GM21423 (cell line): ENCODE results near the gene VSIG4.

Experiments
- ATAC-seq: cut with Tn5 transposase; IDR thresholded peaks from one replicate; pipeline ENCODE4 v1.9.1; 2021; ENCODE audit warnings: mild to moderate bottlenecking, moderate library complexity; ENCODE audit not compliant: unreplicated experiment

VSIG4 gene

GRCh38 chrX:66009231-66009845 lies 30.5 kb downstream of the VSIG4 start:
- no peak for ATAC-seq

- ATAC-seq, result no peak
Observed at GRCh38 chrX:66008328-66008970, 31.4 kb downstream of the VSIG4 start.

- ATAC-seq, result no peak
Observed at GRCh38 chrX:66007851-66008250, 32.0 kb downstream of the VSIG4 start.

GRCh38 chrX:66005830-66006449 lies 33.9 kb downstream of the VSIG4 start:
- no peak for ATAC-seq

GRCh38 chrX:66004928-66005829 lies 34.7 kb downstream of the VSIG4 start:
- no peak for ATAC-seq

DNA sequence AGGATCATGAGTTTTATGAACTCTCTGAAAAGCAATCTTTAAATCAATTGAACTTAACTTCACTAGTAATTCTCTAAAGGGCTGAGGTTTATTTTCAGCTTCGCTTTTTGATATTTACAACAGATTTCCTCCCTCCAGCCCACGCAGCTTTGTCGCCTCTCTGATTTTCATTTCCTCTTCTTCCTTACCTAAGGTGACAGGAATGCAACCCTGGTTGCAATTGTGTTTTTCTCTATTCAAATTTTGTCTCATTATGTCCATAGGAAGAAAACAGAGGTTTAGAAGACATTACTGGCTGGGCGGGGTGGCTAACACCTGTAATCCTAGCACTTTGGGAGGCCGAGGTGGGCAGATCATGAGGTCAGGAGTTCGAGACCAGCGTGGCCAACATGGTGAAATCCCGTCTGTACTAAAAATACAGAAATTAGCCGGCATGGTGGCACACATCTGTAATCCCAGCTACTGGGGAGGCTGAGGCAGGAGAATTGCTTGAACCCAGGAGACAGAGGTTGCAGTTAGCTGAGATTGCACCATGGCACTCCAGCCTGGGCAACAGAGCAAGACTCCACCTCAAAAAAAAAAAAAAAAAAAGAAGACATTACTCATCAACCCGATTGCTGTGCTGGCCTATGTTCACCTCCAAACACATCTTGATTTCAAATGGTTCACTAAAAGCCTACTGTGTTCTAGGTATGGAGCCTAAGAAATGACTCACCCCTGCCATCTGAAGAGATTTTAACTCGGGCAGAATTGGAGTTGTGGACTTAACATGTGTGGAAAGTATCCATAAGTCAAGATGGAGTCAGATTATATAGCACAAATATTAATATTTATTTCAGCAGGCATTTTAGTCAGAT lies 36.8 kb downstream of the VSIG4 start:
- ATAC-seq, result no peak

DNA sequence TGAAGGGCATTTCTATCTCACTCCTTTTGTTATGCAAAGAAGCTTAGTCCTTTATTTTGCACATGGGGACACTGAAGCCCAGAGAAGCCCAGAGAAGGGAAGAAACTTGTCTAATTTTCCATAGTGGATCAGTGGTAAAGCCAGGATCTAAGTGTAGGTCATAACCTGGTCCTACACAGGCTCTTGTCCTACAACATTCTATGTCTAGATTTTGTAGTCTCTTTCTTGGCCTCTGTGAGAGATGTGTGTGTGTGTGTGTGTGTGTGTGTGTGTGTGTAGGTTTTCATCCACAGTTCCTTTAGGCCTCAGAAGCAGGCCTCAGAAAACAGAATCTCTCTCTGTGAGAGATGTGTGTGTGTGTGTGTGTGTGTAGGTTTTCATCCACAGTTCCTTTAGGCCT lies 38.3 kb downstream of the VSIG4 start:
- ATAC-seq, result no peak

DNA sequence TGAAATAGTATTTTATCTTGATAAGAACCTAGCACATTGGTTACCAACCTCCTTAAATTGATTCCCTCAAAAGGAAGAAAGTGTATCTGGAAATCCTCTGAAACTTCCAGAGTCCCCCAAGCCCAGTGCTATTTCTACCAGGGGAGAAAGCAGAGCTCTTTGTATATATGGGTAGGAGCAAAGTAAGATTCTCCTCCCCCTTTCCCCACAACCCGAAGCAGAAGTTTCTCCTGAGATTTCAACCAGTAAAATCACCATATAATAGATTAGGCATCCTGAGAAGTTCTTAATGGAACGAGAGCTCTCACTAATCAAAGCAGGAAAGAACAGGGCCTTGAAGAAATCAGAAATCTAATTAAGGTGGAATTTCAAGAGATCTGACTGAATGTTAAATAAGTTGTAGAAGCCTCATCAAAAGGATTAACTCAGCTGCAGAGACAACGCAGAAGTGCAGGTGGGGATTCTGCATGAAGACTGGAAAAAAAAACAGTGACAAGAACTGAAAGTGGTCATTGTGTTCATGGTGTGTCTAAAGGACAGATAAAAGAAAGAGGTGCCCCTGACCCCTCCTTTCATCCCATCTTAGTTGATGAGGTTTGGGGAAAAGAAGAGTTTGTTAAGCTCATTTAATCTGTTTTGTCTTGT lies 39.1 kb downstream of the VSIG4 start:
- ATAC-seq, result no peak

DNA sequence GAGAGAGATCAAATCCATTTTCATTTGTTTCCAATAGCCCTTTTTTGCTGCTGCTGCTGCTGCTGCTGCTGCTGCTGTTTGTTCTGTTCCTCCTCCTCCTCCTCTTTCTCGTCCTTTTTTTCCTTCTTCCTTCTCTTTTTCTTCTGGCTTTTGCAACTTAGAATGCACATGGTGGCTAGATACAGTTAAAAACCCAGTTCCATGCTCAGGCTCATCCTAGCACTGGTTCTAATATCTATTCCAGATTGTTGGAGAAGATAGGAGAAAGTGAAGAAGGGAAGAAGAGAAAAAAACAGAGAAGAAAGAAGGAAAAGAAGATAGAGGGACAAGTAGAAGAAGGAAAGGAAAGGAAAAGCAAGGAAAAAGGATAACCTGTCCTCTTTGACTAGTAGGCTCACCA lies 39.7 kb downstream of the VSIG4 start:
- ATAC-seq, result no peak

DNA sequence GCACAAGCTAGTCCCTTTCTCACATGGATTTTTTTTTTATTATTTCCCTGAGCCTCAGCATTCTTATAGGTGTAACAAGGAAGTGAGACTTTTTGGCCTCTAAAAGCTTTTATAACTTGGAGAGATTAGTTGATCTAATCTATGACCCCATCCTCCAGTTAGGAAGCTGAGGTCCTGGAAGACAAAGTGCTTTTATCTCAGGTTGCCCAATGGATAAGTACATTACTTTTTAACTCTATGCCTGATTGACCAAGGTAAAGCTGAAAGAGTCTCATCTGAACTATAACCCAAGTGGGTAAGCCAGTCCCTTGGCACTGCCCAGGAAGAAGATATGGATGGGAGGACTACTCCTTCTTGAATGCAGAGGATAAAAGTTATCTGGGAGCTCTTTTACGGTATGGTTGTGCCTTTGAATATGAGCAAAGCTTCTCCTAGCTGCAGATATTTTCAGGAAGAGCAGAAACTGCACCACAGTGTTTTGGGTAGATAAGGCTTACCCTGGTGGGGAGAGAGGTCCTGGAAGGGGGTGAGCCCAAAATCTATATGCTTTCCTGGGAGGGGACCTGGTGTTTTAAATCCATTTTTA lies 40.2 kb downstream of the VSIG4 start:
- no peak for ATAC-seq

- no peak for ATAC-seq
Observed at GRCh38 chrX:65999029-65999562, 40.8 kb downstream of the VSIG4 start.

DNA sequence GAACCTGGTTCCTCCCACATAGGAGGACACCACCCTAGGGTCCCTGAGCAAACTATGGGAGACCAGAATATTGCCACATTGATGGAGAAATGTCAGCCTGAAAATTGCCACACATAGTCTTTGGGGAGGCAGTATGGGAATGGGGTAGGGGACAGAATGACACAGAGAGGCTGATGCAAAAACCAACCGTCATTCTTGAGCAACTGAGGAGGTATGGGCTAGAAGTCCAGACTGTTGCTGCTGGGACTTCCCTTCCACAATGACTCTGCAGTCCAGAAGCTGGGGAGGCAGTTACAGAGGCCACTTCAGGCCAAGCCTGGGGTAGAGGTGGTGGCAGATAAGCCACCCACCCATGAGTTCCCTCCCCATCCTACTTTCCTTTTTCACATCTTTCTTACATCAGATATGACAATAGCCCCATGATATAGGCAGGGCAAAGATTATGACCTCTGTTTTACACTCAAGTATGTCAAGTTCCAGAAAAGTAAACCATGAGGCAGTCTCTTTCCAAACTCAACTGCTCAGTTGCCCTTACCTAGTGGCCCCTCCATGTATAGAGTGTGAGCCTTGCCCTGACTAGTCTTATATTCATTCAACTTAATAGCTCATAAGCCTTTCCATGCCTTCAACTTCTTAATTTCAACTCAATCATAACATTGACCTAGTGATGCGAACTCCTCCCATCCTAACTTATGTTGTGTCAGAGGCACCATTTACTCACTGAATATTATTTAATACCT lies 41.7 kb downstream of the VSIG4 start:
- no peak for ATAC-seq

- ATAC-seq, result no peak
Observed at GRCh38 chrX:65994519-65995506, 45.1 kb downstream of the VSIG4 start.

GRCh38 chrX:65993915-65994460 lies 45.9 kb downstream of the VSIG4 start:
- no peak for ATAC-seq

- no peak for ATAC-seq
Observed at GRCh38 chrX:65993332-65993731, 46.5 kb downstream of the VSIG4 start.

DNA sequence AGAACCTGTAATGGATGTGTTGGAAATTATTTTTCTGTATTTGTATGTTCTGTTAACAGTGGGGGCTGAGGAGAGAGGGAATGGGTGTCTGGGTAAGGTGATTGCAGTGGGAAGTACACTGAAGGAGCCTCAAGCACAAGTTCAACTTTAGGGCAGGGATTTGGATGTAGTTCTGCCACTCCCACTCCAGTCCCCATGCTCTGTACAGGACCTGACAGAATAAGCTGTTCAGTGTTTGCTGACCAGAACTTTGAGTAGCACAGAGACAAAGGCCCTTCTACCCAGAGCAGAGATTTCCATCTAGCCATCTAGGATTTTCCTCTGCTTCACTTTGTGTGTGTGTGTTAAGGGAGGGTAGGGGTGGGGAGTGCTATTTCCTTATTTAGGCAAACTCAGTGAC lies 49.2 kb downstream of the VSIG4 start:
- ATAC-seq, result no peak

DNA sequence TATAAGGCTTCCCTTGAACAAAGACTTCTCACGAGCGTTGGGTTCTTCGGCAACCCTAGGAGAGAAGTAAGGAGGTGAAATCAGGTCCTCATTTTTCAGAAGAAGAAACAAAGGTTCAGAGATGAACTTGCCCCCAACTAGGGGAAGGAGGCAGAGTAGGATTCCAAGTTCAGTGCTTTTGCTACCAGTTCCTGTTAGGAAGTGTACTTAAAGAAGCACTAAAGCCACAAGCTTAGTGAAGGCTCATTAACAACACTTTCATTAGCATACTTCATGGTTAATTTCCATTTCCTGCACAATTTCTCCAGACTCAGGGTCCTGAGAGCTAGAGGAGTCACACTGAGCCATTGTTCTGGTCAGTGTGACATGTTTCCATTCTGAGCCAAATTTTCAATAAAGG lies 52.1 kb downstream of the VSIG4 start:
- ATAC-seq, result no peak
